Measurements from ENCODE around the gene DCBLD1.
"Not testable (repeated sequence)": the region's sequence is repeated elsewhere in the genome, so short reads cannot be mapped to it uniquely, and the experiment has no call there.

Gene DCBLD1

DNA sequence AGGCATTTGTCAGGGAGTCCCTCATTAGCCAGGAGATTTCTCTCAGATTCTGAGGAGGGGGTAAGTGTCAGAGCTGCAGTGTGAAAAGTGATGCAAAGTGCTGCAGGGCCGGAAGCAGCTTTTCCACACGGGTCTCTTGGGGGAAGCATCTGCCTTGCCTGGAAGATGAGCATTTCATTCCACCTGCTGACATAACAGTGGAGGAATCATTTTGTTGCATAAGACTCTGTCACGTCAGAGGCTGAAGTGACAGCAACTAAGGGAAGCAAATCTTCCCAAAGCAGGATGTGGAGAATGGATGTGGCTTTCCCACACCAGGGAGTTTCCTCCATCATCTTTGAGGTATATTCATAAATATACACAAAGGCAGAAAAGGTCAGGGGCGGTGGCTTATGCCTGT lies 22.8 kb downstream of the DCBLD1 start:
- no peak overlapping the region for H3K4me3 ChIP-seq (ENCODE audit: low read length)
- H3K9ac ChIP-seq (ENCODE audit: low read length): no peak overlapping the region
- H3K36me3 ChIP-seq (ENCODE audit: control insufficient read depth, insufficient read depth, low read length): no peaks in the 10 kb centered on the region
- H3K27me3 ChIP-seq (ENCODE audit: control insufficient read depth, insufficient read depth, low read length): no peaks in the 10 kb centered on the region
- no peaks in the 10 kb centered on the region for H3K9me3 ChIP-seq (ENCODE audit: control insufficient read depth, low read length)
- H3K4me1 ChIP-seq (ENCODE audit: control insufficient read depth, insufficient read depth, low read length): peaks cover 9% of the 10 kb centered on the region

- Histone ChIP-seq H3K36me3 (ENCODE audit: control insufficient read depth, insufficient read depth, low read length) (no peaks in the 10 kb centered on the region), H3K27me3 (ENCODE audit: control insufficient read depth, insufficient read depth, low read length) (no peaks in the 10 kb centered on the region), H3K9me3 (ENCODE audit: control insufficient read depth, low read length) (no peaks in the 10 kb centered on the region), H3K9ac (ENCODE audit: low read length) (no peak overlapping the region), H3K4me3 (ENCODE audit: low read length) (no peak overlapping the region), H3K4me1 (ENCODE audit: control insufficient read depth, insufficient read depth, low read length) (peaks cover 9% of the 10 kb centered on the region)
Observed at GRCh38 chr6:117506180-117506835, 23.8 kb downstream of the DCBLD1 start.

DNA sequence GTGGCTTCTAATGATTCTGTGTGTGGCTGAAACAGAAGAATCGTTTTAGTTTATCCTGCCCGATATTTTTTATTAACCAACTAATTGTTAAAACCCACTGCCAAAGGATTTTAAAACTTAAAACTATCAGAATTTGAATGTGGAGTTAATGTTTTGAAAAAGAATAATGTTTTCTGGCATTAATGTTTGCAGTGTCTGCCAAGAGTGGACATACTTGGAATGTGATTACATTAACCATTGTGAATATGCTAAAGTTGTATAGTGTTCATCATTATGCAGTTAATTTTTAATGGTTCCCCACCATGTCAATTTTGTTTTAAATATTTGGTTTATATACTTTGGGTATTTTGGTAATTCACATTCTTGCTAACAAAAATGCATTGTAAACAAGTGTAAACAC lies 24.4 kb downstream of the DCBLD1 start:
- Histone ChIP-seq H3K4me1 (ENCODE audit: control insufficient read depth, insufficient read depth, low read length) (peaks cover 9% of the 10 kb centered on the region), H3K4me3 (ENCODE audit: low read length) (no peak overlapping the region), H3K9me3 (ENCODE audit: control insufficient read depth, low read length) (no peaks in the 10 kb centered on the region), H3K36me3 (ENCODE audit: control insufficient read depth, insufficient read depth, low read length) (no peaks in the 10 kb centered on the region), H3K27me3 (ENCODE audit: control insufficient read depth, insufficient read depth, low read length) (no peaks in the 10 kb centered on the region), H3K9ac (ENCODE audit: low read length) (no peak overlapping the region)

DNA sequence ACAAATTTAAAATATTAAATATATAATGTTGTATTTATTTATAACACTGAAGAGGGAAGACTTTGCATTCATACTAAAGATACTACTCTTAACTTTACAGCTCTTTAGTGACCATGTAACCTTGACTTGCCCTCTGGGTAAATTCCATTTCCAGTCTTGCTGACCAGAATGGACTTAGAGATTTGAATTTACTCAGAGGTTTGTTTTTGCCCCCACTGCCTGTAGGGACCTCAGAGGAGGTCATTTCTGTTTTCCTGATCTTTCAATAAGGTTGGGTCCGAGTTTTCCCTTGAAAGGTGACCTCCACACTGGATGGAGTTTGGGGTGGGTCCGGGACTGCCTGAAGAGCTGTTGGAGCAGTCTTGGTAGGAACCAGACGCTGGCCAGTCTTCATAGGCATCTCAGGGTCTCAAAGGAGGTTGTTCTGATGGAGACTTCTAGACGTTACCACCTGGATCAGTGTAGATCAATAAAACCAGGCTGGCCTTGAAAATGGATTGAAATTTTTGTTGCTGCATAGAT lies 26.0 kb downstream of the DCBLD1 start:
- H3K9me3 ChIP-seq (ENCODE audit: control insufficient read depth, low read length): no peaks in the 10 kb centered on the region
- H3K27me3 ChIP-seq (ENCODE audit: control insufficient read depth, insufficient read depth, low read length): no peaks in the 10 kb centered on the region
- H3K4me3 ChIP-seq (ENCODE audit: low read length): no peak overlapping the region
- H3K36me3 ChIP-seq (ENCODE audit: control insufficient read depth, insufficient read depth, low read length): no peaks in the 10 kb centered on the region
- no peak overlapping the region for H3K9ac ChIP-seq (ENCODE audit: low read length)
- H3K4me1 ChIP-seq (ENCODE audit: control insufficient read depth, insufficient read depth, low read length): peaks cover 5% of the 10 kb centered on the region

DNA sequence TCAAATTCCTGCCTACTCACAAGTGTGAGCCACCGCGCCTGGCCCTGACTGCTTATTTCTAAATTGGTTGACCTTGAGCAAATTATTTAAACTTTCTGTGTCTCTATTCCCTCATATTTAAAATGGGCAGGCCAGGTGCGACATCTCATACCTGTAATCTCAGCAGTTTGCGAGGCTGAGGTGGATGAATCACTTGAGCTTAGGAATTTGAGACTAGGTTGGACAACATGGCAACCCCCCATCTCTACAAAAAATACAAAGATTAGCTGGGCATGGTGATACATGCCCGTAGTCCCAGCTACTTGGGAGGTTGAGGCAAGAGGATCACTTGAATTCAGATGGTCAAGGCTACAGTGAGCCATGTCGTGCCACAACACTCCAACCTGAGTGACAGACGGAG lies 26.5 kb downstream of the DCBLD1 start:
- no peak overlapping the region for H3K9ac ChIP-seq (ENCODE audit: low read length)
- no peaks in the 10 kb centered on the region for H3K36me3 ChIP-seq (ENCODE audit: control insufficient read depth, insufficient read depth, low read length)
- H3K9me3 ChIP-seq (ENCODE audit: control insufficient read depth, low read length): no peaks in the 10 kb centered on the region
- no peaks in the 10 kb centered on the region for H3K27me3 ChIP-seq (ENCODE audit: control insufficient read depth, insufficient read depth, low read length)
- H3K4me3 ChIP-seq (ENCODE audit: low read length): no peak overlapping the region
- peaks cover 5% of the 10 kb centered on the region for H3K4me1 ChIP-seq (ENCODE audit: control insufficient read depth, insufficient read depth, low read length)

DNA sequence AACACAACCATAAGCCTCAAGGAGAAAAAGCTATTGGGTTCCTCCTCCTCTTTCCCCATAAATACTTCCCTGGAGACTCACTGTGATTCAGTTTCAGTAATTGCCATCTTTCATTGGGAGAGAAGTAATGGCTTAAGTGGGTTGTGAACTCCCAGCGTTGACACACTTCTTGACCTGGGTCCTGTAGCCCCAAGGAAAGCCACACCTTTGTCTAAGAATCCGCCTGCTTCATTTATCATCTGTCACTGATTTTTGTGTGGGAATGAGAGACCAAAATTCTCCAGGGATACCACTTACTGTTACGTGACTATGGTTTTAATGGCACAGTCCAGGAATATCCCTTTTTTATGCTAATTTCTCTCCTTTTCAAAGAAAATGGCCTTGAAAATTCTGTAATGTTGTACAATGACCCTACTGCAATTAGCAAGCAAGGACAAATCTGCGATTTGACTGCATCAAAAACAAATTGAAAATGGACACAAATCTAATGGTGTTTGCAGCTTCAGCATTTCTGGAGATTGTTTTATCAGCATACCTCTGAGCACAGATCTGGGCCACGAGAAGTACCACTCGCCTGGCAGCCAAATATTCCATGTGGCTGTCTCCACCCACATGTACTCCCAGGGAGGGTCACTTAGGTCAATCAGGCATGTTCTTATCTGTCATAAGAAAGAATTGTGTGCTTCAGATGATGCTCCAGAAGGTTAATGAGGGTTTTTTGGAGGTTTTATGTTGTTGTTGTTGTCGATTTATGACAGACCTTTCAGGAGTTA lies 29.8 kb downstream of the DCBLD1 start:
- H3K4me3 ChIP-seq (ENCODE audit: low read length): no peak overlapping the region
- no peak overlapping the region for H3K9ac ChIP-seq (ENCODE audit: low read length)
- H3K36me3 ChIP-seq (ENCODE audit: control insufficient read depth, insufficient read depth, low read length): no peaks in the 10 kb centered on the region
- no peaks in the 10 kb centered on the region for H3K4me1 ChIP-seq (ENCODE audit: control insufficient read depth, insufficient read depth, low read length)
- H3K27me3 ChIP-seq (ENCODE audit: control insufficient read depth, insufficient read depth, low read length): no peaks in the 10 kb centered on the region
- H3K9me3 ChIP-seq (ENCODE audit: control insufficient read depth, low read length): no peaks in the 10 kb centered on the region

DNA sequence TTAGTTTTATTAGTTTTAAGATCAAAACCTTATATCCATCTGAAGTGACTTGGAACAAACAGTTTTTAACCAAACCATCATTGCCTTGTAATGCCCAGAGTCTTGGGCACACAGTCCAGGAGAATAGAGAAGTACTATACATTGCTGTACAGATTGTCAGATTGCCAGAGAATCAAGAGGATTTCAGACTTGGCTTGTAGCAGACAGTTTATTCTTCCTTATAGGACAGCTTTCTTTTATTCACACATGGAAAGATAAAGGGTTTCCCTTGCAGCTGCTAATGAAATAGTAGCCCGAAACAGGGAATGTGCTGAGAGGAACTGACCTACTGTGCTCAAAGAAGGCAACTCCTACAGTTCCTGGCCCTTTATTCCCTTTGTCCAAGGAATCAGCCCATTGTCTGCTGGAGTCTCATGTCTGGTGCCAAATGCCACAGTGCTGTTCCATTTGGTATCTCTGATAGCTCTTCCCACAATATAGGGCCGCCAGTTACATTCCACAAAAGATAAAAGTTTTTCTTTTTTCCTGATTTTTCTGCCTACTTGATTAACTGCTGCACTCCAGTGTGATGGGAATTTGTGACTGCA lies 30.6 kb downstream of the DCBLD1 start:
- H3K4me1 ChIP-seq (ENCODE audit: control insufficient read depth, insufficient read depth, low read length): no peaks in the 10 kb centered on the region
- H3K27me3 ChIP-seq (ENCODE audit: control insufficient read depth, insufficient read depth, low read length): no peaks in the 10 kb centered on the region
- H3K36me3 ChIP-seq (ENCODE audit: control insufficient read depth, insufficient read depth, low read length): no peaks in the 10 kb centered on the region
- no peaks in the 10 kb centered on the region for H3K9me3 ChIP-seq (ENCODE audit: control insufficient read depth, low read length)
- H3K9ac ChIP-seq (ENCODE audit: low read length): no peak overlapping the region
- H3K4me3 ChIP-seq (ENCODE audit: low read length): no peak overlapping the region

DNA sequence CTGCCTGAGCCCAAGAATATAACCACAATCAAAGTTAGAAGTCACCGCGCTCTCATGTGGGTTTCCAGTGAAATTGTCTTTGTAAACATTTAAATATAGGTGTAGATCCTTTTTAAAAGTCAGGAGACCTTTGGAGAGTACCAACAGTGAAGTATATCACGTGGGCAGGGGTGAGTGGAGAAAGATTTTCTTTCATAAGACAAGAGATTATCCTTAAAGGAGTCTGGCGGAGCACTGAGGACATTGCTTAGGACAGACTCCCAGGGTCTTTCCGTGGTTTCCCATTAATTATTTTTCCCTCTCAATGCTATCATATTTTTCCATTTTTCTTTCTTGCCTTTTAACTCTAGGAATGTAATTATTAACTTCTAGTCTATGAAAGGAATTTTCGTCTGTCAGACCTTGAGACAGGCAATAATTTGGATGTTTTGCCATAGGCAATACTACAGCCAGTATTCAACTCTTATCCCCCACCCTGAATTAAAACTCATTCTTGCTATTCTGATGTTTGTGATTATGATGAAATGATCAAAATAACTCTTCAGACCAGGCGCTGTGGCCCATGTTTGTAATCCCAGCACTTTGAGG lies 31.4 kb downstream of the DCBLD1 start:
- no peaks in the 10 kb centered on the region for H3K27me3 ChIP-seq (ENCODE audit: control insufficient read depth, insufficient read depth, low read length)
- H3K4me1 ChIP-seq (ENCODE audit: control insufficient read depth, insufficient read depth, low read length): no peaks in the 10 kb centered on the region

GRCh38 chr6:117514655-117515054 lies 32.2 kb downstream of the DCBLD1 start:
- no peaks in the 10 kb centered on the region for H3K36me3 ChIP-seq (ENCODE audit: control insufficient read depth, insufficient read depth, low read length)
- no peaks in the 10 kb centered on the region for H3K27me3 ChIP-seq (ENCODE audit: control insufficient read depth, insufficient read depth, low read length)
- H3K9ac ChIP-seq (ENCODE audit: low read length): no peak overlapping the region
- H3K4me1 ChIP-seq (ENCODE audit: control insufficient read depth, insufficient read depth, low read length): no peaks in the 10 kb centered on the region
- no peak overlapping the region for H3K4me3 ChIP-seq (ENCODE audit: low read length)
- no peaks in the 10 kb centered on the region for H3K9me3 ChIP-seq (ENCODE audit: control insufficient read depth, low read length)

More for the DNA sequence above, 31.4 kb downstream of the DCBLD1 start:
- no peaks in the 10 kb centered on the region for H3K9me3 ChIP-seq (ENCODE audit: control insufficient read depth, low read length)
- H3K36me3 ChIP-seq (ENCODE audit: control insufficient read depth, insufficient read depth, low read length): no peaks in the 10 kb centered on the region
- H3K9ac ChIP-seq (ENCODE audit: low read length): no peak overlapping the region
- H3K4me3 ChIP-seq (ENCODE audit: low read length): no peak overlapping the region

- no peaks in the 10 kb centered on the region for H3K27me3 ChIP-seq (ENCODE audit: control insufficient read depth, insufficient read depth, low read length)
Observed at GRCh38 chr6:117515326-117515725, 32.9 kb downstream of the DCBLD1 start.

DNA sequence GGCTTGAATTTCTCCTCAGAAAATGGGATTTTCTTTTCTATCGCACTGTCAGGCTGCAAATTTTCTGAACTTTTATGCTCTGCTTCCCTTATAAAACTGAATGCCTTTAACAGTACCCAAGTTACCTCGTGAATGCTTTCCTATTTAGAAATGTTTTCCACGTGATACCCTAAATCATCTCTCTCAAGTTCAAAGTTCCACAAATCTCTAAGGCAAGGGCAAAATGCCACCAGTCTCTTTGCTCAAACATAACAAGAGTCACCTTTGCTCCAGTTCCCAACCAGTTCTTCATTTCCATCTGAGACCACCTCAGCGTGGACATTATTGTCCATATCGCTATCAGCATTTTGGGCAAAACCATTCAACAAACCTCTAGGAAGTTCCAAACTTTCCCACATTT lies 35.5 kb downstream of the DCBLD1 start:
- H3K36me3 ChIP-seq (ENCODE audit: control insufficient read depth, insufficient read depth, low read length); H3K4me1 ChIP-seq (ENCODE audit: control insufficient read depth, insufficient read depth, low read length); H3K27me3 ChIP-seq (ENCODE audit: control insufficient read depth, insufficient read depth, low read length); H3K4me3 ChIP-seq (ENCODE audit: low read length); H3K9me3 ChIP-seq (ENCODE audit: control insufficient read depth, low read length); H3K9ac ChIP-seq (ENCODE audit: low read length): not testable (repeated sequence)

More at GRCh38 chr6:117515326-117515725, 32.9 kb downstream of the DCBLD1 start:
- no peak overlapping the region for H3K4me3 ChIP-seq (ENCODE audit: low read length)
- no peaks in the 10 kb centered on the region for H3K9me3 ChIP-seq (ENCODE audit: control insufficient read depth, low read length)
- no peaks in the 10 kb centered on the region for H3K4me1 ChIP-seq (ENCODE audit: control insufficient read depth, insufficient read depth, low read length)
- no peaks in the 10 kb centered on the region for H3K36me3 ChIP-seq (ENCODE audit: control insufficient read depth, insufficient read depth, low read length)
- no peak overlapping the region for H3K9ac ChIP-seq (ENCODE audit: low read length)

DNA sequence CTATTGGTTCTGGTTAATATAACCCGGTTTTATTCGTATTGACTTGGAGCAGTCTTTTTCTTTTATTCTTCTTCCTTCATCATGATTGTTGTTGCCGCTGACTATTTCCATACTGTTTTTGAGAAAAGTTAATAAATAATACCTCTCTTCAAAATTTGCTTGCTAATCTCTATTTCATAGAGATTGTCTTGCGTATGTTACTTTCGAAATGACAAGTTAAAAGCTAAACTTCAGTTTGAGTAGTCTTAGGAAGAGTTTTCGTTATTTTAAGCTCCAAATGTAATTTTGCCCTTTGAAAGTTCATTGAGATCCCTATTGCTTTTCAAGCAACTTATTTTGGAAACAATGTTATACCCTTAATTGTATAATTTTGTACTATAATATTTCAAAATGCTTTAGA lies 36.4 kb downstream of the DCBLD1 start:
- no peaks in the 10 kb centered on the region for H3K9me3 ChIP-seq (ENCODE audit: control insufficient read depth, low read length)
- H3K4me3 ChIP-seq (ENCODE audit: low read length): no peak overlapping the region
- no peaks in the 10 kb centered on the region for H3K36me3 ChIP-seq (ENCODE audit: control insufficient read depth, insufficient read depth, low read length)
- no peaks in the 10 kb centered on the region for H3K27me3 ChIP-seq (ENCODE audit: control insufficient read depth, insufficient read depth, low read length)
- no peaks in the 10 kb centered on the region for H3K4me1 ChIP-seq (ENCODE audit: control insufficient read depth, insufficient read depth, low read length)
- no peak overlapping the region for H3K9ac ChIP-seq (ENCODE audit: low read length)
